Stimulated activated CD8-positive, alpha-beta memory T cell treated with anti-CD3 and anti-CD28 coated beads, Interleukin-7, amount 100 ng/mL, for 48 hours (primary cell): Measurements from ENCODE around the gene TBC1D10A.

Experiments
- DNase-seq, 2 donors: peaks; one replicate each; pipeline ENCODE4 v3.0.0-alpha.2; 2020; ENCODE audit warnings: low read depth in 1 of 2; ENCODE audit errors: extremely low read depth in 1 of 2

Gene TBC1D10A

GRCh38 chr22:30321461-30321860, 5.3 kb downstream of the TBC1D10A start:
- DNase-seq, result no peak

DNA sequence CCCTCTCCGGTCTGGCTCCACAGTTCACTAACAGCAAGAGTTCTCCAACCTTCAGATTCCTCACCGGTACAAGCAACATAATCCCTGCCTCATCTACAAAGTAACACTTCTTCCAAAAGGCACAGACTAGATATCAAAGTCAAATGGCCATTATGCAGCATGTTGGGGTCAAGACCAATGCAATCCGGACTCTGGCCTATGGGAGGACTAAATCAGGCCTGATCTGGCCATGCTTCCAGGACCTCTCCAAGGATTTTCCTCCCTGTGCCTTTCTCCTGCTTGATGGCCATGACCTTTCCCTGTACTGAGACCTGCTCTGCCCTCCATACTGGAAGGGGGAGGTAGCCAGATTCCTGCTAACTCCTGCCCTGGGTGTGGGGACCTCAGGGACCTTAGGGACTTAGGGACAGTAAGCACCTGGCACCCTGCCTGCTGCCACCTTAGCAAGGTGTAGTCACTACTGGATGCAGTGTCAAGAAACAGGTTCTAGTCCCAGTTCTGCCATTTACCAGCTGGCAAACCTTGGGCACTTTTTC, 6.7 kb downstream of the TBC1D10A start:
- DNase-seq, result no peak

- no peak for DNase-seq
Observed at GRCh38 chr22:30318799-30319419, 7.8 kb downstream of the TBC1D10A start.

DNA sequence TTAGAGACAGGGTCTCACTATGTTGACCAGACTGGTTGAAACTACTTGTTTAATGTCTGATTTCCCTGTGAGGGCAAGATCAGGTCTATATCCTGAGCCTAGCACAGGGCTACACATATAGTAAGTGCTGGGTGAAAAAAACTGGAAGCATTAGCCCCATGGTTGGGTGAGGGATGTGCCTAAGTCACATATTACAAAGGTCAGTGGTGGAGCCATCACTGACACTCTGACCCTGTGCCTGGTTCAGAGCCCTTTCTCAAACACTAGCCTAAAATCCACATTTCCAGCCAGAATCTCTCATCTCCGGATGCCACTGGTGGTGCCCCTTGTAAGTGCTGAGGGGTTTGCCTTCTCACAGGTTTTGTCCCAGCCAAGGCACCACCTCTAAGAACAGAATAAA, 9.0 kb downstream of the TBC1D10A start:
- no peak for DNase-seq

GRCh38 chr22:30315962-30316576, 10.7 kb downstream of the TBC1D10A start:
- DNase-seq, result no peak

GRCh38 chr22:30314915-30315314, 11.8 kb downstream of the TBC1D10A start:
- peak; percentile 31 to 46 for DNase-seq

GRCh38 chr22:30313527-30314363, 13.0 kb downstream of the TBC1D10A start:
- DNase-seq, result no peak

DNA sequence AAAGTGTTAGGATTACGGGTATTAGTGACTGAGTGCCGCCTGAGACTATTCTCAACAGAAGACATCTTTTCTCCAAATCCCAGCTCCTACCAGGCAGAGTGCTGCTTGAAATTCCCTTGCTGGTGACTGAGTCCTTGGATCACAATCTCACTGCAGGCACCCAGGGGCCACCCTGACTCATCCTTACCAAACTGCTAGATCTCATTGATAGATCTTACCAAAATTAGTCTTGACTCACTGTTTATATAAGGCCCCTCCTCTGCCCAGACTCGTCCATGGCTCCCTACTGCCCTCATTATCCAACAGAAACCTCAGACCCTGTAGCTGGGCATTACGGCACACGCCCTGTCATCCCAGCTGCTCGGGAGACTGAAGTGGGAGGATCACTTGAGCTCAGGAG, 14.7 kb downstream of the TBC1D10A start:
- no peak for DNase-seq

- DNase-seq, result no peak
Observed at GRCh38 chr22:30310881-30311771, 15.6 kb downstream of the TBC1D10A start.

DNA sequence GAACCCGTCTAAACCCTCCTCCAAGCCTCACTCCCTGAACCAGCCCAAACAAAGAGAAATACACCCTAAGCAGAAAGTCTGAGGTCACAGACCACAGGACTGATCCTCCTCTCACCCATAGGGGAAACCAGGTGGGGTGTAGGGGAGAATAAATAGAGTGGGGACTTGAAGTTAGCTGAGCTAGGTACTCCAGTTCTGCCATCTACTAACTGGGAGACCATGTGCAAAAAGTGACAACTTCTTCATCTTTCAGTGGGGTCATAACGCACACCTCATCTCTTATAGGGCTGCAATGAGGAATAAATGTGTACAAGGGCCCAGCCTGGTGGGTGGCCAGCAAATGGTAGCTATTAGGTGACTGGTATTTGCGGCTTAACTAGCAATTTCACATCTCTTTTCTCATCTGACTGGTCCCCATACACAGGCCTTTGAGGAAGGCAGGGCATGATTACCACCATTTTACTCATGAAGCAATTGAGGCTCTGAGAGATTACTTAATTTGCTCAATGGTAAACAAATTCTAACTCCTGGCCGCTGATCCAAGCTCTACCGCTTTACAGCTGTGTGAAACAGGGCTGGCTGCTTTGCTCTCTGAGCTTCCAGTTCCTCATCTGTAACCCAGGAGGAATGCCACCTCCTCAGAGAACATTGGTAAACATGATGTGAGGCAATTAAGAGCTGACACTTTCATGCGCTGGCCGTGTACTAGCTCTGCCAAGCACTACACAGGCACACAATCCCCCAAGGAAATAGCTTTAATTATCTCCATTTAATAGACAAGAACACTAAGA, 16.6 kb downstream of the TBC1D10A start:
- no peak for DNase-seq

- no peak for DNase-seq
Observed at GRCh38 chr22:30308518-30309230, 18.1 kb downstream of the TBC1D10A start.

GRCh38 chr22:30308093-30308492, 18.6 kb downstream of the TBC1D10A start:
- DNase-seq, result no peak

GRCh38 chr22:30307041-30307574, 19.6 kb downstream of the TBC1D10A start:
- DNase-seq, result no peak

- no peak for DNase-seq
Observed at GRCh38 chr22:30306627-30307011, 20.1 kb downstream of the TBC1D10A start.

DNA sequence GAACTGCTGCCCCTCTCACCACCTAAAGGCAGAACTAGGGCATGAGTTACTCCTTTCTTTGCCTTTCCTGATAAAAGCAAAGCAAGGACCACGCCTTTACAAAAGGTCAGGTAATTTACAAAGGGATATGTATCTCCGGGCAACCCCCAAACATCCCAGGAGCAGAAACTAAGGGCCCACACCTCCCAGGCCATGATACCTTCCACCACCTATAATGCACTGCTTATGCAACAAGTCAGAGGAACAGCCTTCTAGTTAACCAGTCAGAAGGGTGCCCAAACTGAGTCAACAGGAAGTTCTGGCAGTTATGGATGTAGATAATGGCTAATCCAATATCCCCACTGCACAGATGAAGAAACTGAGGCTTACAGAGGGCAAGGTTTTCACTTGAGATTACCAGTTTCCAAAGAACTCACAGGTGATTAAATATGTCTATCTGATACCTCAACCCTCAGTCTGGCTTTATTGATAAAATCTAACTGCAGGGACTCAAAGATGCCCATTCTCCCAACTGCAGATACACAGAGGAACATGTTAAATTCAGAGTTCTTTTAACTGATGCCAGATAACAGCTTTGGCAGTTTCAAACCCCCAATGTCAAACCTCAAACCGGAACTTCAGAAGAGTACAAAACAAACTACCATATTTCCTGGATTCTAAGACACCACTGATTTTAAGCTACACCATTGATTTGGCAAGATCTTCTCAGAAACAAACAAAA, 20.7 kb downstream of the TBC1D10A start:
- DNase-seq, result no peak

DNA sequence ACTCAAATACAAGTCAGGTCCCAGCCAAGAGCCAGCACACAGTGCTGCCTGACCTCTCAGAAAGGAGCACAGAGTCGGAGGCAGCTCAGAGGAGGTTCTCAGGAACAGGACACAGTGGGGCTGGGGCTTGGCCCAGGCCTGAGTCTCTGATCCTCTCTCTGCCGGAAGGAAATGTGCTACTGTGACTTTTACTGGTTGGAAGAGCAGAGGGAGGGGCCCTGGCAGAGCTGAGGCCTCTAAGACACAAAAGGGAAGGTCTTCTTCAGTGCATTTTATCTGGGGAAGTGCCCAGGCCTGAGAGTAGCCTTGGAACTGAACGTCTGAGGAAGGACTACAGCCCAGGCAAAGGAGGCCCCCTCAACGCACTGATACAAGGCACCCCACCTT, 21.2 kb downstream of the TBC1D10A start:
- no peak for DNase-seq

- no peak for DNase-seq
Observed at GRCh38 chr22:30304495-30305244, 22.1 kb downstream of the TBC1D10A start.

DNA sequence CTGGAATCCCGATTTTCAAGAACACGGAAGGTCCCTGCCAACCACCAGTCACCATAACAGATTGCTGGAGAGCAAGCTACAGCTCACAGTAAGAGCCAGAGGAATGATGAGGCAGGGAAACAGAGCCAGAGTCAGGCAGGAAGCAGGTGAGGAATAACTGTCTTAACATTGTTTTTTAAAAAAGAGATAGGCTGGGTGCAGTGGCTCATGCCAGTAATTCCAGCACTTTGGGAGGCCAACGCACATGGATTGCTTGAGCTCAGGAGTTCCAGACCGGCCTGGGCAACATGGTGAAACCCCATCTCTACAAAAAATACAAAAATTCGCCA, 24.0 kb downstream of the TBC1D10A start:
- DNase-seq, result no peak
